Fibroblast of skin of abdomen (primary cell): ENCODE data around the gene PRKCD.
A peak's percentile ranks its signal among the peaks of the same experiment; 100 is the strongest.

Experiments used
- DNase-seq: peaks from one replicate; pipeline ENCODE4 v3.0.0-alpha.2; 2013

PRKCD gene

DNA sequence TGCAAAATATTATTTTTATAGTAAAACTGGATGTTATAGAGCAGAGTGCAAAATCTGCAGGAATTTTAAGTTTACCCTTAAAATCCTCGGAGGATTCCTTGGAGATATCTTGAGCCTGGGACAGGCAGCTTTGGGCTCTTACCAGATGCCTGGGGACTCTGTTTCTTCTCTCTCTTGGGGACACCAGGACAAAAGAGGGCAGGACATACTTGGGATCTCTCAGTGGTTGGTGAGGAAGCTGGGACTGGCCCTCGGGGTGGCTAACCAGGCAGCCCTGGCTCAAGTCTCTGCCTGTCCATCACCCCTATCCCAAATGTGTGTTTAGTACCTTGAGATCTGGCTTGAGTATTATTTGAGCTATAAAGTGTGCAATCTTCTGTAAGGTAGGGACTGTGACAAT, 56.2 kb downstream of the PRKCD start:
- no peak for DNase-seq

DNA sequence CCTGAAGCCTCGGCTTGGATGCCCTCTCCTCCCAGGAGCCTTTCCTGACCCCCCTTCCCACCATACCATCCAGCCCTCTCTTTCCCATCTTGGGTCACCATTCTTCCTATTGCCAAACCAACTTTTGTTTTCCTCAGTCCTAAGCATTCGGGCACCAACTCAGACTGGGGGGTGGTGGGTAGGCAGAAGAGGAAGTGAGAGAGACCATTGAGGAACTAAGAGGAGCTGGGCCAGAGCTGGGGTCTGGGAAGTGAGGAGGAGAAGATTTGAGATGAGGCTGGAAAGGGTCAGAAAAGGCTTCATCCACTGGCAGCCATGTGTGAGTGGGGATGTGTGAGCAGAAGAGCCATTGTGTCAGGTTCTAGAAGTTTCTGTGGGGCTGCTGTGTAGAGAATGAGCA, 57.1 kb downstream of the PRKCD start:
- no peak for DNase-seq

DNA sequence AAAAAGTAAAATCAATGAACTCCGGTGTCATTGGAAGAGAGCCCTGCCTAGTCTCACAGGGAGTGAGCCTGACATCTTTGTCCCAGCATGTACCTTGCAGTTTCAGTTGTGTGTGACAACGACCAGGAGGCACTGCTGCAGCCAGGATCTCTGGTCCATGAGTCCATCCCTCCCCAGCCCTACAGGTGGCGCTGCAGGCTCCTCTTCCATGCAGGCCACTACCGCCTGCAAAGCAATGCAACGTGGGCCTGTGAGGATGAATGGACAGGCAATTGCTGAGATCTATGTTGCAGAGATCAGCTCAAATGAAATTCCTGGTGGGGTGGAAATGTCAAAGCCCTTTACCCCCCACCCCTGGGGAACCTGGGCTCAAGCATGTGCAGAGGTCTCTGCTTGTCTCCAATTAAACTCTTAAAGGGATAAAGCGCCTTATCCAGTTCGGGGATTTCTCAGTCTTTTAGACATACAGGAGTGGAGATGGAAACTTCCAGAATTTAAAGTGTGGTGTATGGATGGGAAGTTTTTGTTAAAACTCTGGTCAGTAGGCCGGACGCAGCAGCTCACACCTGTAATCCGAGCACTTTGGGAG, 59.0 kb downstream of the PRKCD start:
- peak; percentile 70 for DNase-seq

DNA sequence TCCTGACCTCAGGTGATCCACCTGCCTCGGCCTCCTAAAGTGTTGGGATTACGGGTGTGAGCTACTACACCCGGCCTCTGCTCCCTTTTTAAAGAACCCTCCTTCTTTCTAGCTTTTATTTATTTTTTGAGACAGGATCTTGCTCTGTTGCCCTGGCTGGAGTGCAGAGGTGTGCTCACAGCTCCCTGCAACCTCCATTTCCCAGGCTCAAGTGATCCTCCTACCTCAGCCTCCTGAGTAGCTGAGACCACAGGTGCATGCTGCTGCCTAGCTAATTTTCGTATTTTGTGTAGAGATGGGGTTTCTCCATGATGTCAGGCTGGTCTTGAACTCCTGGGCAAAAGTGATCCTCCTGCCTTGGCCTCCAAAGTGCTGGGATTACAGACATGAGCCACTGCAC, 60.3 kb downstream of the PRKCD start:
- DNase-seq, result no peak

DNA sequence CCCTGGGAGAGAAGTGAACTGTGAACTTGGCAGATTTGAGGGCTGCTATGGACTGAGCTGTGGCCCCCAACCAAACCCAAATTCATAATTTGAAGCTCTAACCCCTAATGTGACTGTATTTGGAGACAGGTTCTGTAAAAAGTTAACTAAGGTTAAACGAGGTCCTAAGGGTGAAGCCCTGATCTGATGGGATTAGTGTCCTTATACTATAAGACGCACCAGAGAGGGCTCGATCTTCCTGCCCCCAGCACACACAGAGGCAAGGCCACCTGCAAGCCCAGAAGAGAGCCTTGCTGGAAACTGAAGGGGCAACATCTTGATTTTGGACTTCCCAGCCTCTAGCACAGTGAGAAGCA, 60.8 kb downstream of the PRKCD start:
- no peak for DNase-seq

DNA sequence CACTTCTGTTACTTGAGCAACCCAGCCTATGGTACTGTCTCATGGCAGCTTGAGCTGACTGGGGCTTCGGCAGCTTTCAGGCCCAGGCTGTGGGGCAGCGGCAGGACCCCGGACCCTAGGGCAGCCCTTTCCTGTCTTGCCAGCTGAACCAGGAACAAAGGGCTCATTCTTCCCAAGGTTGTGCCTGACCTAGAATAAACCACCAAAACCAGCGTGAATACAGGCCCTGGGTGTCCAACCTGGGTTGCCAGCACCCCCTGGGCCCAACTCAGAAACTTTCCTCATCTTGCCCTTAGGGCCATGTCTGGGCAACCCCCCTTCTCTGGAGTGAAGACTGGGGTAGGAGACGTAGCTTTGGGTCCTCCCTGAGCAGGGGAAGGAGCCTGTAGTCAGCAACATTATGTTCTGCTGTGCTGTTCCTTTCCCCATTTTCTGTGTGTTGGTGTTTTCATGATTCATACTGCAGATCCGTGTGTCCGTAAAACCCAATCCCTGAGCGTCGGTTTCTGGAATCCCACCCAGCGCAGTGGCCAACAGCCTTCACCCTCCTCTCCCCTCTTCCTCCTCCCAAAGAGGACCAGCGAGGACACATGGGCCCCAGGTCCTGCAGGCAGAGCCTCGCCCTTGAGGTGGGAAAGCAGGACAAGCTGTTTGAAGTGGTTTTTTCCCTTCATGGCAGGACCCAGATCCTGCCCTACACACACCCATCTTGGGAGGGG, 61.3 kb downstream of the PRKCD start:
- no peak for DNase-seq

DNA sequence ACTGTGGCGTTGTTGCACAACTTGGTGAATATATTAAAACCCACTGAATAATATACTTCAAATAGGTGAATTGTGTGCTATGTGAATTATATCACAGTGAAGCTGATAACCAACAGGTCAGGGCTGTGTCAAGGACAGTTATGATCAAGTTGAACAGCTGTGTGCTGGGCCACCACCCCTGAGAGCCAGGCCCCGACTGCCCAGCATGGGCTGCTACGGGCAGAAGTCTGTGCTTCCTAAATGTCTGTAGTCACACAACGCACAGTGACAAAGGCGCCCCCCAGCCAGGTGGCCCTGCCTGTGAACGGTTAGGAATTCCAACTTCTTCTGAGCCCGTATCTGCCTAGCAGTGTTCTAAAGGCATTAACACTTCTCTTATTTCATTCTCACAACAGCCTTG, 62.0 kb downstream of the PRKCD start:
- no peak for DNase-seq

DNA sequence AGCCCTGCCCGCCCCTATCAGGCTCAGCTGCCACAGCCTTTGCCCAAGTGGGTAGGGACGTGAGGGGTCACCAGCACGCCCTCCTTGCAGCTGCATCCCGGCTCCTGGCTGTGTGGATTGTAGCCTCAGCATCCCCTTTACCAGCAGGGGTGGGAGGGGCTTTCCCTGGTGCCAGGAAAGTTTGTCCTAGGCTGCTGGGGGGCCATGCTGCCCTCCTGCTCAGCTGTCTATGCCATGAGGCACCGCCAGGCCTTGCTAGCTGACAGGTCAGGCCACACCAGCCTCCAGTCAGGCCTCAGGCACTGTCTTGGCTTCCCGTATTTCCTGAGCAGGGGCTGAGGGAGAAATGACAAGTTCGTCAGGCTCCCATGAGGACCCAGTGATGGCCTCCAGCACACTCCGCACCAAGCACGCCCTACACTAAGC, 62.5 kb downstream of the PRKCD start:
- no peak for DNase-seq

DNA sequence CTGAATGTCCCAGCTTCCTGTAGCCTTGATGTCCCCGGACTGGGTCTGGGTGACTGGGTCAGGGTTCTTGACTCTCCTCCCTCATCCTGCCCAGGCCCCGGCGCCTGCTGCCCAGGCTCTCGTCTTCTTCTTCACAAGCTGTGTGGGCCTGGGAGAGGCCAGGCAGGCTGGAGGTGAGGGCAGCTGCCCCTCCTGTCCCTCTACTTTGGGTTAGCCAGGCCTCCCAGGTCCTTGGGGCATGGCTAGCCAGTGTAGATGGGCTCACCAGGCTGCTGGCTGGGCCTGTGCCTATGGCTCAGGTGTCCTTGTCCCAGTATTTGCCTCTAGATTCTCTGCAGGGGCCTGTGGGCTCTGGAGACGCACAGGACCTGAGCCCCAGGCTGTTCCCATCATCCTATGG, 63.0 kb downstream of the PRKCD start:
- no peak for DNase-seq

DNA sequence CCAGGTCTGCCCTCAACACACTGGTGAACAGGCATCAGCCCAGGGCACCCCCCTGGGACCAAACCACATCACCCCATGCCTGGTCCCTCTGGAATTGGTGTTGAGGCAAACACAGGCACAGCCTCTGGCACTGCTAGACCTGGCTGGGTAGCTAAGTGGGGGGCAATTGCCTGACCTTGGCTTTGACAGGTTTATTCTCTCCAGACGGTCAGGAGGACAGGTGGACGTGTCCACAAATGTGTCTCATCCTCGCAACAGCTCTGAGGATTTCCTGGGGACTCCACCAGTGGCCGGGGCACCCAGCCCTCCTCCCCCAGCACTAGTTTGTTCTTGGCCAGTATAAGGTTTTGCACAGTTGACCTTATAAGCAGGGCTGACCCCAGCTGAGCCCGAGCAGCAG, 63.5 kb downstream of the PRKCD start:
- no peak for DNase-seq

DNA sequence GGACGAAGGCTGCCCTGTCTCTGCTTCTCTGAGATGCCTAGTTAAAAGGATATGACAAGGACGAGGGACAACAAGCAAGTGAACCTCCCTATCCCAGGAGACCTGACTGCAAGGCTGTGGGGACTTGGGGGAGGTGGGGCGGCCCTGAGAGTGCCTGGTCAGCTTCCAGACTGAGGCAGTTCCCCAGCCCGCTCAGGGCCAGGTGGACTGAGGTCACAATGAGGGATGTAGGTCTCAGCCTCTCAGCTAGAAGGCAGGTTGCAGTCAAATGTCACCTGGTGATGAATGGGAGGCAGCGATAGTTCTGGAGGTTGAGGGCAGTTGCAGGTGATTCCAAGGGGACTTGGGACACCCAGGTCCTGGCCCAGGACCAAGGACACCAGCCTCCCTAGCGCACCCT, 64.2 kb downstream of the PRKCD start:
- DNase-seq, result no peak

DNA sequence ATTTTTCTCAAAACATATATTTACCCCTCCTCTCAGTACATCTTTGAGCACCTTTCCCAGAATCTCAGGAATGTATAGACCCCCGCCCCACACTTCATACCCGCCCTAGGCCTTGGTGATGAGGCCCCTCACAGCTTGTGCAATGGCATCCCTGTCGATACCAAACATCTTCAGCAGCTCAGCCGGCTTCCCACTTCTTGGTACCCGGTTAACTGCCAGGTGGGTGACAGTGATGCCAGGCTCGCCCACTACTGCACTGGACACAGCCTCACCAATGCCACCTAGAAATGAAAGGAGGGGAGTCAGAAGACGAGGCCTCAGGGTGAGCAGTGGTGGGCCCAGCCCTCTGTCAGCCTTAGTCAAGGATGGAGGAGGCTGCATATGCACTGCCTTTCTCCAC, 64.6 kb downstream of the PRKCD start:
- no peak for DNase-seq

DNA sequence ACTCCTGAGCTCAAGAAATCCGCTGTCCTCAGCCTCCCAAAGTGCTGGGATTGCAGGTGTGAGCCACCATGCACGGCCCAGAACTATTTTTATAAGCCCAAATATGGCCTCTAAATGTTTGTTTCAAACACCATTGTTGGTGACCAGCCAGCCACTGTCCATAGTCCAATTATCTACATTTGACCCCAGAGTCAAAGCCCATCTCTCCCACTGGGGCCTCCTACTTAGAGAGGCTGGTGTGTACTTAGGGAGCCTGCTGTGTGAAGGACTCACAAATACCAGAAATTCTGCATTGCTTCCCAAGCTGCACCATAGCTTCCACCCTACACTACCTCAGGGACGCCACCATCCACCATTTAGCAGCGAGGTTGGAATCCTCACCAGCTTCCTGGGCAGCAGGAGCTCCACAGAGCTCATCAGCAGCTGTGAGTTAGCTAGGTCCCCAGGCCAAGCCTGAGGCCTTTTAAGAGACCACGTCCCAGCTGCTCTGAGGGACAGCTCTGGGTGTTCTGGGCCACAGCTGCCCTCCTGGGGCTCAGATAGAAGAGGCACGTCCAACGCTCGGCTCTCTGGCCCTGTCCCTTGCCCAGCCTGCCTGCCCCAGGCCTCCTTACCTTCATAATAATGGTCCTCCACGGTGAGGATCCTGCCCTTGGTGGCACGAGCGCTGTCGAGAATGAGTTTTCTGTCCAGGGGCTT, 65.3 kb downstream of the PRKCD start:
- DNase-seq, result no peak

DNA sequence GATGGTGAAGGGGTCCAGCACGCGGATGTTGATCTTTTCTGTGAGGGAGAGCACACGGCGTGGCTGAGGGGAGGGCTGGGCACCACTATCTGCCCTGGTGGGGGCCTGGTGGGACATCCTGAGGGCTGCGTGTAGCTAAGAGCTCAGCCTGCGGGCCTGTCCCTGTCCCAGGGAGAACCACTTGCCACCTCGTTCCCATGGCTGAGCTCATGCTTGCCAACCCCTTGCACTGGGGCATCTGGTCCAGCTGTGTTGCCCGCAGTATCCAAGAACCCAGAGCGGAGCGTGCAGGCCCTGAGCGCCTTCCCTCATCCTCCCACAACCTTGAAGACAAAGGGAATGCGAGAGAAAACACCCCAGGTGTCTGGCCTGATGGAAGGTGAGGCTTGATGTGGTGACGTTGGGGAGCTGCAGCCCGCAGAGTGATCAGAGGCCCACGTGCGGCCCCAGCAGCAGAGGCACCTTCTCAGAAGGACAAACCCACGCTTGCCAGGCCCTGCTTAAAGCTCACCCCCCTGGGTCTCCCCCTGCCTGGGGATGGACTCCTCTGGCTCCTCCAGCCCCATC, 65.9 kb downstream of the PRKCD start:
- no peak for DNase-seq

DNA sequence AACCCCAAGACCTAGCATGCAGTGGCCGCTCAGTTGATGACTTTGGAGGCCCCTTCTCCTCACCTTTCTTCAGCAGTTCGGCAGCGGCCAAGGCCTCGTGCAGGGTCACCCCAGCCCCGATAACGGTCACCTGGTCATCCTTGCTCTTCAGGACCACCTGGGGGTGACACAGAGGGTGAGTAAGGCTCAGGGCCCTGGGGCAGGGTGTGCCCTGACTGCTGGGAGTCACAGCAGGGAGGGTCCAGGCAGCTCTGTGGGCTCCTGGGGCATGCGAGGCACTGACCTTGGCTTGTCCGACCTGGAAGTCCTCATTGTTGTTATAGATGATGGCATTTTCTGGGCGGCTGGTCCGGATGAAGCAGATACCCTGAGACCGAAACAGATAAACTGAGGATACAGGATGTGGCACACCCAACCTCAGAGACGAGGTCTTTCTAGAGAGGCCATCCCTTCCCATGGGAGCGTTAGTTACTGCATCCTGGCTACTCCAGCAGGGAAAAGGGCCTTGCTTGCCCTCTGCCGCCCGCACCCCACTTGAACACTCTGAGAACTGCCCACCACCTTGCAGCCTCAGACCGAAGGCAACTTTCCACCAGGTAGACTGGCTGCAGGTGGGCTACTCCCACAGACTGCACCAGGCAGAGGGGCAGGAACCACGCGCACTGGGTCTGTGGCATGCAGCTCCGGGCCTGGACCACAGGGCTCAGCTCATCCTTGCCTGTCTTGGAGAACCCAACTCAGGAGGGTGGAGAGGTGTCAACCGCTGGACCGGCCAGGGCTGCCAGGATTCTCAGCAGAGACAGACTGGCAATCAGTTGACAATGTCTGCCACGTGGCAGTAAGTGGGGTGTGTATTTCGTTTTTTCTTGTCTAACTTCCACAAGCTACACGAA, 67.2 kb downstream of the PRKCD start:
- DNase-seq, result no peak

DNA sequence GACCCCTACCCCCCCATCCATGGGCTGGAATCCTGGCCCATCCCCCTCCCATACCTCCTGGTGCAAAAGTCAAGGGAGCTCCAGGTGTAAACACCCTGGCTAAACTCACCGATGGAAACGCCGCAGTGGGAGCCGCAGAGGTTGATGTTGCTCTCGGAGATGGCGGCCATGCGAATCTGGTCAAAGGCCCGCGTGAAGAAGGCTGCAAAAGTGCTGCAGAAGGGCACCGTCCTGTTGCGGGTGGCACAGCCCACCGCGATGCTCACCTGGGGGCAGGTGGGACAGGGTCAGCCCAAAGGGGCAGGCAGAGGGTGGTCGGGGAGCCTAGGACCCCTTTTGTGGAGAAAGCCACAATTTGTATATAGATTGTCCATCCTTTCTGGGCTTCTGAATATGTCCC, 68.2 kb downstream of the PRKCD start:
- DNase-seq, result no peak

DNA sequence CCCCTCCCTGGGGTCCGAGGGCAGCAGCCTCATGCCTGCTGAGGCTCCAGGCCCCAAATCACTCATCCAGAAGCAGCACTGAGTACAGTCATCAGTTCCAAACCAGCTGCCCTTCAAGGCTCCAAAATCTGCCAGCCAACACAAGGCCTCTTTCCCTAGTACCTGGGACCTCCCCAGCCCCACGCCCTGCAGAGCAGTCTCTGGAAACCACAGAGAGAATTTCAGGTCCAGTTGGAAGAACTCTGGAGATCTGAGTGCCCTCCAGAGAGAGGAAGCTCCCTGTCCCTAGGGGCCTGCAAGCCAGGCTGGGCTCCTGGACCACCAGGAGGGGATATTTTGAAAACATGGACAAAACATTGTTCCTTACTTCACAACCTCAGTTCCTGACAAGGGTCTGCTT, 68.6 kb downstream of the PRKCD start:
- DNase-seq, result no peak

DNA sequence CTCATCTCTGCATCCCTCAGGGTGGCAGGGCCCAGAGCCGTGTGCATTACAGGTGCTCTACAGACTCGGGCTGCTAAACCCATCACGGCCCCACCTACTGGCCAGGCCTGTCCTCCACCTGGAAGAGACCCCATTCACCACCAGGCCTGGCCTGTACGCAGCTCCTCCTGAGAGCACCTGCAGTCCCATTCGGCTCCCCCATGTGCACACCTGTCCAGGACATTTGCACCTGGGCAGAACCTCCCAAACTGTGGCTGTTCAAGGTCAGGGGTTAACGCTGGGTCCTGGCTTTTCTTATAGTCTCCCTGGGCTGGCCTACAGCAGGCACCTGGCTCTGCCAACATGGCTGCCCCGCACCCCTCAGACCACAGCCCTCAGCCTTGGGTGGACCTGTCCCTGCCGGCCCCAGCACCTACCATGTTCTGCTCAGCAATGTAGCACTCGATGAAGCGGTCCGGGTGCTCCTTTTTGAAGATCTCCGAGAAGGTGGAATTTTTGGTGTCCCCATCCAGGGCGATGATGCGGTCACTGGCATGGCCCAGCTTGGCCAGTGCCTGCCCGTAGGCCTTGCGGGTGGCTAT, 69.1 kb downstream of the PRKCD start:
- no peak for DNase-seq

DNA sequence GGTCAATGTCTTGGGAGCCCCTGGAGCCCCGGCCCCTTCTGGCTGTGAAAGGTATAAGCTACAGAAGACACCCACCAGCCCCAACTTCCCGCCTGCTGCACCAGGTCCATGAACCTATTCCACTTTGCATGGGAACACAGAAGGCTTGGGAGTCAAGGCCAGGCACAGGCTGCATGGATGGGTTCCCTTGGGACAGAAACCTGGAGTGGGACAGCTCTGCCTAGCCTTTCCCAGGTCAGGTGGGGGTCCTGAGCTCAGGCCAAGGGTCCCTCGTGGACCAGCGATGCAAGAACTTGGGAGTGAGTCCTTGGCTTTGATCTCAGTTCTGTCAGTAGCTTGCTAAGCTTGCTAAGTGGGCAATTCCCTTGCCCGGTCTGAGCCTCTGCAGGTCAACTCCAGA, 69.8 kb downstream of the PRKCD start:
- DNase-seq, result no peak

DNA sequence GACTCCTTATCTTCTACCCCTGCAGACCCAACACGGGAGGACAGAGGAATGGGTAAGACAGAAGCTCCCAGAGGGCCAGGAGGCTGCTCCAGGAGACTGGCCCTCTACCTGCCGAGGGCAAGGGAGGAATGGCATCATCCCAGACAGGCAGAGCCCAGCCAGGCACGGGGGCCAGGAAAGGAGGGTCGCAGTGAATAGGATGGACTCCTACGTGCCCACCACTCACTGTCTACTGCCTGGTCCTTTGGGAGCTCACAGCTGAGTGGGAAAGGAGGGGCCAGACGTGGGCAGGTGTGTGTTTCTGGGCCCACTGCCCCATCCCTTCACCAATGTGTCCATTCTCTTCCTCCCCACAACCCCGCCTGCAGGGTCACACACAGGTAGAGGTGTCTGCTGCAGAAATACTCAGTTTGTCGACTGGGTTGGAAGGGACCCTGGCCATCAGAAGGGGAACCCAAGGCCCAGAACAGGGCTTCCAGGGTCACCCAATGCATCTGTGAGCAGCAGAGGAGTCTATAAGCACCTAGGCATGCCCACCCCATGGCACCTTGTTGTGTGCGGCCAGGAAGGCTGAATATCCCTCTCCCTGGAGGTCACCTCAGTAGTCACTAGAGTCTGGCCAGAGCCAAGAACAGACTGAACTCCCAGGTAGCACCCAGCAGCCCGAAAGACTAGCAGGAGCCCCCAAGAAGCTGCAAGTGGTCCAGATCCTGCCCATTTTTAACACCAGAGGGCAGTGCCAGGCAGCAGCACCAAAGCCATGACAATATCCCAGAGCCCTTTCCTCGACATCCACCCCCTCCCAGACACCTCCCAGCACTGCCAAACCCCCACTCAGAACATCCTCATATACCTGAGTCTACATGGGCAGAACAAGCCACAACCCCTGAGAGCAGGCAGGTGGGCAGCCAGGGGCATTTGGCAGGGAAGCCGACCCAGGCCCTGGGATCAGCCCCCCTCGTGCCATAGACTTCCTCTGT, 70.8 kb downstream of the PRKCD start:
- no peak for DNase-seq
